IPS-20b (cell line): ENCODE data around the gene VPS13D.

ENCODE experiments used
- H3K27ac ChIP-seq: one replicate; pipeline ENCODE4 v1.5.1; 2013; ENCODE audit warnings: low read length
- H3K27me3 ChIP-seq: 2 replicates; pipeline ENCODE4 v1.6.1; 2013; ENCODE audit warnings: mild to moderate bottlenecking, low read length, inconsistent platforms; ENCODE audit not compliant: insufficient read depth
- H3K36me3 ChIP-seq: 2 replicates; pipeline ENCODE4 v1.6.1; 2013; ENCODE audit warnings: low read depth, mild to moderate bottlenecking, inconsistent platforms, low read length, moderate library complexity; ENCODE audit not compliant: insufficient read depth
- H3K4me1 ChIP-seq: 2 replicates; pipeline ENCODE4 v1.6.1; 2013; ENCODE audit warnings: mild to moderate bottlenecking, control low read depth, inconsistent platforms, low read length, moderate library complexity; ENCODE audit not compliant: insufficient read depth
- H3K4me3 ChIP-seq: 2 replicates; pipeline ENCODE4 v1.5.1; 2013; ENCODE audit warnings: mild to moderate bottlenecking, low read length, inconsistent platforms
- H3K9ac ChIP-seq: 2 replicates; pipeline ENCODE4 v1.6.1; 2013; ENCODE audit warnings: low read depth, mild to moderate bottlenecking, inconsistent platforms, low read length, moderate library complexity
- H3K9me3 ChIP-seq: 2 replicates; pipeline ENCODE4 v1.6.1; 2013; ENCODE audit warnings: mild to moderate bottlenecking, low read depth, low read length, inconsistent platforms; ENCODE audit not compliant: insufficient read depth

VPS13D gene

GRCh38 chr1:12342401-12343003 lies 112.7 kb downstream of the VPS13D start:
- Histone ChIP-seq H3K4me3 (no peak overlapping the region), H3K9me3 (no peaks in the 10 kb centered on the region), H3K36me3 (peaks cover 44% of the 10 kb centered on the region), H3K27me3 (no peaks in the 10 kb centered on the region), H3K9ac (no peak overlapping the region), H3K4me1 (peaks cover 11% of the 10 kb centered on the region; the same call in 1 of the 2 replicates), H3K27ac (no peak overlapping the region)

DNA sequence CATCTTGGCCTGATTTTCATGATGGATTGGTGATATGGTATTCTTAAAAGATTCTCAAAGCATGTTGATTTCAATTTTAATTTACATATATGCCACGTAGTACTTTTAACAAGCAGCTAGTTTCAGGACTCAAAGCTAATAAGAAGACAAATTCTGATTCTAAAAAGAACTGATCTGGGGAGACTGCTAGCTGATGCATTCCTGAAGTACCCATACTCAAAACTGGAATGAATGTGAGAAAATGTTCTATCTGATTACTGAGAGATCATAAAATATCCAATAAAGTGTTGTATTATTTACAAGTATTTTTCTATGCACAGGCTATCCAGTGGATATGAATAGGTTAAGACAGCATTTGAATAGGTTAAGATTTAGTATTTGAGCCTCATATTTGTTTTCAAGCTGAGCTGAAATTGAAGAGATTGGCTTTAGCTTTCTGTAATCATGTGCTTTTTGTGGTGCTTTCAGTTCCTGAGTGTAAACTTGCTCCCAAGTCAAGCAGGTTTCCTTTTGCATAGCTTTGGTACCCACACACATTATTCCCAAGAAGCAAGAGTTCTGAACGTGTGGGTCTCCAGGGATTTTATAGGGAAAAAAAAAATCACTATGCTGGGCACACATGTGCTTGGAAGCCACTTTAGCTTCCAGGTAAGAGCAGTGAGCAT lies 114.1 kb downstream of the VPS13D start:
- Histone ChIP-seq H3K4me1 (peaks cover 11% of the 10 kb centered on the region; the same call in 1 of the 2 replicates), H3K9me3 (no peaks in the 10 kb centered on the region), H3K36me3 (peaks cover 56% of the 10 kb centered on the region), H3K27me3 (no peaks in the 10 kb centered on the region), H3K27ac (no peak overlapping the region), H3K4me3 (no peak overlapping the region), H3K9ac (no peak overlapping the region)

- H3K27ac ChIP-seq: no peak overlapping the region
- H3K9ac ChIP-seq: no peak overlapping the region
- H3K27me3 ChIP-seq: no peaks in the 10 kb centered on the region
- peaks cover 64% of the 10 kb centered on the region for H3K36me3 ChIP-seq
- no peak overlapping the region for H3K4me3 ChIP-seq
- peaks cover 4% of the 10 kb centered on the region; the same call in 1 of the 2 replicates for H3K4me1 ChIP-seq
- no peaks in the 10 kb centered on the region for H3K9me3 ChIP-seq
Measured at GRCh38 chr1:12344596-12345349, 114.9 kb downstream of the VPS13D start.

DNA sequence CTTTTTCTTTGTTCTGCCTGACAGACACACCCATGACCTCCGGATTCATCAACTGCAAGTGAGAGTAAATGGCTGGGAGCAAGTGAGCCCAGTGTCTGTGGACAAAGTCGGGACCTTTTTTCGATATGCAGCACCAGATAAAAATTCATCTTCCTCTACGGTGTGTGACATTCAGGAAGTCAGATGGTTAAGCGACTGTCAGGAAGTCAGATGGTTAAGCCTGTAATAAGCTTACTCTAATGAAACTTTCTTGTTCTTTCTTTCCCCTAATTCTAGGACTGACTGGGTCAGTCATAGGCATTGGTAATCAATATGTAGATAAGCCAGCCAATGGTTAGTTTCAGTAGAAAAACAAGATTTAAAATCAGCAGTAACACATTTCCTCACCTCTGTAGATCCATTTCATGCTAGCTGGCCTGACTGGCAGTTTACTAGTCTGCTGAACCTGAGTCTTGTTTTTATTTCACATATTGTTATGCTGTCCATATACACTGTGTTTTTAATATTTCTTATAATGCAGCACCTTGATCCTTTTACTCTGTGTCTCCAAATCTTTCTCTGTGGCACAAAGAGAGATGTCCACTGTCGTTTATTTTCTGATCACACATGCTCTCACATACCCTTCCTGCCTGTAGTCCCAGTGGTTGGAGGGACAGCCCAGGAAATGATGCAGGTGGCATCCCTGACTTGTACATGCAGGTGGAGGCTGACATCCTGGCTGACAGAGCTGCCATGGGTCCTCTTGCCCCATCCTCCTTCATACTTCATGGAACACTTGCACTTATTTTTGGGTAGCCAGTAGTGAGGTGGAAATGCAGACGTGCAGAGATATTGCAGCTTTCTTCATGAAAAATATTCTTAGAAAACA lies 115.8 kb downstream of the VPS13D start:
- H3K27me3 ChIP-seq: no peaks in the 10 kb centered on the region
- no peak overlapping the region for H3K27ac ChIP-seq
- no peaks in the 10 kb centered on the region for H3K9me3 ChIP-seq
- no peak overlapping the region for H3K4me3 ChIP-seq
- H3K4me1 ChIP-seq: no peaks in the 10 kb centered on the region; the same call in 1 of the 2 replicates
- no peak overlapping the region for H3K9ac ChIP-seq
- peaks cover 72% of the 10 kb centered on the region for H3K36me3 ChIP-seq

DNA sequence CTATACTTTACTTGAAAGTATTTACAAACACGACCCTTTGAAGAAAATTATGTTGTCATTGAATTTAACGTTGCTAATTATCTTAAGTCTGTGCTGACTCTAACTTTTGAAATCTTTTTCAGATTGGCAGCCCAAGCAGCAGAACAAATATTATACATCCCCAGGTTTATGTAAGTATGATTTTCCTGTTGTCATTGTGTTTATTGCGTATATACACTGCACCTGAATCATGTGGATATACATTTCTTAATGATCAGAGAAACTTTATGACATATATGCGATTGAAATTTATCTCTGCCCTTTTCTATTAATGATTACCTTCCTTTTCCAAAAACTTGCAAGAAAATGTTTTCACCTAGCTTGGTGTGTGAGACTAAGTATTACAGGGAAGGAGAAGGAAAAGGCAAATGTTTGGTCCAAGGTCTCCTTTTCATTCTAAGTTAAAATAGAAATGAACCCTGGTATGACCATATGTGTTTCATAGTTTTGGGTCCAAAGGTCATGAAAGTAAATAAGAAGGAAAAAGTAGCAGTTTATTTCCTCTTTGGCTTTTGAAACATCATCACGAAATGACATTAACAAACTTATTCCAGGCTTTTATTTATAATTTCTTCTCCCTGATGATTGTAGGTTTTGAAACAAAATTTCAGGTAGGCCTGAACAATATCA lies 116.8 kb downstream of the VPS13D start:
- Histone ChIP-seq H3K36me3 (peaks cover 78% of the 10 kb centered on the region), H3K9ac (no peak overlapping the region), H3K9me3 (no peaks in the 10 kb centered on the region), H3K27ac (no peak overlapping the region), H3K27me3 (no peaks in the 10 kb centered on the region), H3K4me1 (no peaks in the 10 kb centered on the region), H3K4me3 (no peak overlapping the region)

GRCh38 chr1:12348113-12348512 lies 118.3 kb downstream of the VPS13D start:
- Histone ChIP-seq H3K36me3 (peaks cover 67% of the 10 kb centered on the region), H3K4me3 (no peak overlapping the region), H3K9me3 (no peaks in the 10 kb centered on the region), H3K27ac (no peak overlapping the region), H3K9ac (no peak overlapping the region), H3K4me1 (no peaks in the 10 kb centered on the region), H3K27me3 (no peaks in the 10 kb centered on the region)

- Histone ChIP-seq H3K27me3 (no peaks in the 10 kb centered on the region), H3K9me3 (no peaks in the 10 kb centered on the region), H3K27ac (no peak overlapping the region), H3K4me3 (no peak overlapping the region), H3K4me1 (no peaks in the 10 kb centered on the region), H3K36me3 (peaks cover 45% of the 10 kb centered on the region), H3K9ac (no peak overlapping the region)
Measured at GRCh38 chr1:12353981-12354380, 124.2 kb downstream of the VPS13D start.

DNA sequence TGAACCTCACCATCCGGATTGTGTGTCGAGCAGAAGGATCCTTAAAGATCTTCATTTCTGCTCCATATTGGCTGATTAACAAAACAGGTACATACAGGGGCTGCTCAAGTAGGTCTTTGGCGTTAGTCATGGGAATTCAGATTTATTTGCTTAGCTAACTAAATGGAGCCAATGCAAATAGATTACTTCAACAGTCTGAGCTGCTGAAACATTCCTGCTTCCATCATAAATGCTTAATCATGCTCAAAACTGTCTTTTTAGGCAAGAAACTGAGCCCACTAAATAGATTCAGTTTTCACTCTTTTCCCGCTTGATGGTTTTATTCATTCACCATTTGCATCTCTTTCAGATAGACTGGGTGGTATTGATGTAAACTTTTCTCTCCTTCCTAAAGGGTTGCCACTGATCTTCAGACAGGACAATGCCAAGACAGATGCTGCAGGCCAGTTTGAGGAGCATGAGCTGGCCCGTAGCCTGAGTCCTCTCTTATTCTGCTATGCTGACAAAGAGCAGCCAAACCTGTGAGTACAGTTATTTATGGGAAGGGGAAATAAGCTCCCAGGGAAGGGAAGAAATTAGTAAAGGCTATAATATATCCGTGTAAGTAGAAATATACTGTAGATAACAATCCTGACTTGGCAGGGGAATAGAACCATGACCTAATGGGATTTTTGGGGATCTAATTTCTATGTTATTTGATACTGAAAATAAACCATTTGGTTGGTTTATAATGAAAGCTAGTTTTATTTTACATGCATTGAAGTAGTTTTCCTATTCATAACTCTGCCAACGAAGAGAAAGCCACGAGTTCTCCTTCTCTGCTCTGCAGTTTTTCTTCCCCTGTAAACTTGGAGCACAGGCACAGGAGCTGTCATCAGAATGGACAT lies 126.4 kb downstream of the VPS13D start:
- Histone ChIP-seq H3K9me3 (no peaks in the 10 kb centered on the region), H3K4me3 (no peak overlapping the region), H3K27me3 (no peaks in the 10 kb centered on the region), H3K9ac (no peak overlapping the region), H3K4me1 (no peaks in the 10 kb centered on the region), H3K27ac (no peak overlapping the region), H3K36me3 (peaks cover 34% of the 10 kb centered on the region; the same call in 1 of the 2 replicates)

- no peak overlapping the region for H3K9ac ChIP-seq
- no peak overlapping the region for H3K27ac ChIP-seq
- no peaks in the 10 kb centered on the region for H3K27me3 ChIP-seq
- peaks cover 48% of the 10 kb centered on the region for H3K36me3 ChIP-seq
- no peaks in the 10 kb centered on the region for H3K9me3 ChIP-seq
- no peak overlapping the region for H3K4me3 ChIP-seq
- no peaks in the 10 kb centered on the region for H3K4me1 ChIP-seq
Measured at GRCh38 chr1:12358499-12358898, 128.7 kb downstream of the VPS13D start.

DNA sequence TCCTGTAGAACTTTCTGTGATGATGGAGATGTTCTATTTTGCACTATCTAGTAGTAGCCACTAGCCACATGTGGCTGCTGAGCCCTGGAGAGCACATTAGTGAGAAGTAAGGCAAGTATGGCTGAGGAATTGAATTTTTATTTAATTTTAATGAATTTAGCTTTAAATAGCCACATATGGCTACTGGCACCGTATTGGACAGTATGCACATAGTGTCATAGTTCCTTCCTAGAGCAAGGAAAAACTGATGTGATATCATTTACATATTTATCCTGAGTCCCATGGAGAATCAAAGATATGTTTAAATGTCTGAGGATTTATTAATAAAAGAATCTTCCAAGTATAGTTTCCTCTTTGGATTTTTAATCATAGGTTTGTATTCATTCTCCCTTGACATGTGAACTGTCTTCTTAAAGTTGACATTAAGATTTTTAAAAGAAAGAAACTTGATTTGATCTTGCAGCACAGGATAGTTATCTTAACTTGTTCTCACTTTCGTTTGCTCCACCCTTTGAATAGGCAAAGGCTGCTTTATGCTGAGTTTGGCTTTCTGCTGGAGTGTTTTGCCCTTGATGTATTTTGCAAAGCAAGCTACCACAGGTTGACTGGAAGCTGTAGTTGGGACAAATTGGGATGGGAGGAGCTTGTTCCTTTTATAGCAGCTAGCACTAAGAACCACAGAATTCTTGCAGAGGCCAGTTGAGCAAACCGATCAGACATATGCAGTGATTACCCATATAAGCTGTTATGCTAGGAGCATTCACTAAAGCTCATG lies 129.7 kb downstream of the VPS13D start:
- Histone ChIP-seq H3K27me3 (no peaks in the 10 kb centered on the region), H3K9me3 (no peaks in the 10 kb centered on the region), H3K36me3 (peaks cover 51% of the 10 kb centered on the region), H3K4me1 (no peaks in the 10 kb centered on the region), H3K9ac (no peak overlapping the region), H3K27ac (no peak overlapping the region), H3K4me3 (no peak overlapping the region)
